PC-9 (cell line): ENCODE measurements around the gene BAIAP2.

ENCODE experiments used
- EZH2 ChIP-seq: fragments of 200-600 bp; sonication (generic); IDR thresholded peaks from 2 replicates; pipeline ENCODE4 v1.8.0; 2017; ENCODE audit warnings: antibody characterized with exemption, low read depth
- TF ChIP-seq, protein P1 (sequence below): fragments of 200-600 bp; sonication (generic); conservative IDR thresholded peaks from 2 replicates; pipeline ENCODE4 v1.6.1; 2017; ENCODE audit warnings: mixed run types, antibody characterized with exemption, mild to moderate bottlenecking, moderate library complexity

DNA sequence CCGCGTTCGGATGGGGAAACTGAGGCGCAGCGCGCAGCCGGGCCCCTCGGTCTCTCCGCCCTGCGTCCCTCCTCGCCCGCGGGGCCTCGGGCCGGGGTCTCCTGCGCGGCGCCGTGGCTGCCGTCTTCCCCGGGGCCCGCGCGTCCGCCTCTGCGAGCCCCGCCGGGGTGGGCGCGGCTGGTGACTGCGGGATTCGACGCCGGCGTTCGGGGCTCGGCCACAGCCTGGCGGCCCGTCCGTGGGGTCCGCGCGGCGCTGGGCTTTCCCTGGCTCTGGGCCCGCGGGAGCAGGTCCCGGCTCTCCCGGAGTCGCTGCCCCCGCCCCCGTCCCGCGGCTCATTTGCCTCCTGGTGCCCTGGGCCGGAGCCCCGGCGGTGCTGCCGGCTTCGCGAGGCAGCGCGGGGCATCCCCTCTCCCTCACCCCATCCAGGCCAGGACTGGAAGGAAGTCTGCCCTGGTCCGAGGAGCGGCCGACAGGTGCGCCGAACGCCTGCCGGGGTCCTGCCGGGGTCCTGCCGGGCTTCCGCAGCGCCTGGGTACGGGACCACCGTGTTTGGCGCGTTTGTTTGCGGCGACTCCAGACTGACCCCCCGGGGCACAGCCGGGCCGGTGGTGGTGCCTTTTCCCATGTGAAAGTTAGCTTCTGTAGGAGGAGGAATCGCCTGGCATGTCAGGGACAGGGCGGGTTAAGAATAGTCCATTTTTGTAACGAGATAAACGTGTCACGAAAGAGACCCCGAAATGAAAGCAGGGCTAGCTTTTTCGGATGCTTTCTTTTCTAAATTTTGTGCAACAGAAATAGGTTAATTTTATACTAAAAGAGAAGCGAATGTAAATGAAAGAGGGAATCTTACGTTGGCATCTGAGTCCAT, 42.6 kb upstream of the BAIAP2 start:
- no peak for TF ChIP-seq EZH2
- TF ChIP-seq, protein P1, sequence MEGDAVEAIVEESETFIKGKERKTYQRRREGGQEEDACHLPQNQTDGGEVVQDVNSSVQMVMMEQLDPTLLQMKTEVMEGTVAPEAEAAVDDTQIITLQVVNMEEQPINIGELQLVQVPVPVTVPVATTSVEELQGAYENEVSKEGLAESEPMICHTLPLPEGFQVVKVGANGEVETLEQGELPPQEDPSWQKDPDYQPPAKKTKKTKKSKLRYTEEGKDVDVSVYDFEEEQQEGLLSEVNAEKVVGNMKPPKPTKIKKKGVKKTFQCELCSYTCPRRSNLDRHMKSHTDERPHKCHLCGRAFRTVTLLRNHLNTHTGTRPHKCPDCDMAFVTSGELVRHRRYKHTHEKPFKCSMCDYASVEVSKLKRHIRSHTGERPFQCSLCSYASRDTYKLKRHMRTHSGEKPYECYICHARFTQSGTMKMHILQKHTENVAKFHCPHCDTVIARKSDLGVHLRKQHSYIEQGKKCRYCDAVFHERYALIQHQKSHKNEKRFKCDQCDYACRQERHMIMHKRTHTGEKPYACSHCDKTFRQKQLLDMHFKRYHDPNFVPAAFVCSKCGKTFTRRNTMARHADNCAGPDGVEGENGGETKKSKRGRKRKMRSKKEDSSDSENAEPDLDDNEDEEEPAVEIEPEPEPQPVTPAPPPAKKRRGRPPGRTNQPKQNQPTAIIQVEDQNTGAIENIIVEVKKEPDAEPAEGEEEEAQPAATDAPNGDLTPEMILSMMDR: no peak
